ENCODE measurements around the gene EHD4.

The EHD4 gene

GRCh38 chr15:41933771-41934170, 38.6 kb downstream of the EHD4 start:
- DNase-seq = no peak

DNA sequence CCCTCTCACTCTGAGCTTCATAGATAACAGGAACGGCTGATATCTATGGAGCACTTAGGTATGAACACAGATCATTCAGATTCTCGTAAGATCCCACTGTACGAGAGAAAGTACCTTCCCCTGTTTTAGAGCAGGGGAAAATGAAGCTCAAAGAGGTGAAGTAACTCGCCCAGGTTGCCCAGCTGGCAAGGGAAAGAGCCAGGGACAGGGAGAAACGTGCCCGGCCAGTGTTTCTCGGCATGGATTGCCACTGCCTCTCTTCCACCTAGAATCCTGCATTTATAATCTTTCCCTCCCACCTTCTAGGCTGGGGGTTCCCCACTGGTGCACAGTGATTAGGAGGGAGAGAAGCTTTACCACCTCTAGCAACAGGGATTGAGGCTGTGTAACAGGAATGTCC, 39.0 kb downstream of the EHD4 start:
- no peak for DNase-seq

- DNase-seq = no peak
Measured at GRCh38 chr15:41932511-41933289, 39.7 kb downstream of the EHD4 start.

DNA sequence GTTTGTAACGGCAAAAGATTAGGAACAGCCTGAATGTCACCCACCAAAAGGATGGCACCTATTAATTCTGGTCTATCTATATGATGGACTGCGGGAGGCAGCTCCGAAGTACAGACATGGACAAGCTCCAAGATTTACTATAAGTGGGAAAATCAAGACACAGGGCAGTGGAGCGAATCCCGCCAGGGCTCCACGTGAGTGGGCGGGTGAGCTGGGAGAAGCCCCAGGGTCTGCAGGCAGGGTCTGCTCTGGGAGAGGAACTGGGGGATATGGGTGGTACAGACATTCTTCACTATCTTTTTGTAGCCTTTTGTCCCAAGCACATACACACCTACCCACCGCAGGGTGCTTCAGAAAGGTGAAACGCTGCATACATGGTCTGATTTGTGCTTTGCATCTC, 40.3 kb downstream of the EHD4 start:
- no peak for DNase-seq

DNA sequence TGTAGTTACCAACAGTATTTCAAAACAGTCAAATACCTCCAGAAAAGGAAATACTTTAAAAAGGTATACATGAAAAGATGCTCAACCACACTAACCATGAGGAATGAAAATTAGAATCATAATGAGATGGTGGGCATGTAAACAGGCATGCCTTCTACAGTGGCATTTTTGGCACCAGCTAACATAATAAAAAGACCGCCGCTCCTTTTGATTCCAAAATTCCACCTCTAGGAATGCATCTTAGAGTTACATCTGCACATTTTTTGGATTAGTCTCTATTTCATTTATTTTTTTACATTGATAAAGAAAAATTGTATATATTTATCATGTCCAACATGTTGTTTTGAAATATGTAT, 41.5 kb downstream of the EHD4 start:
- DNase-seq = no peak

GRCh38 chr15:41930221-41930866, 42.0 kb downstream of the EHD4 start:
- no peak for DNase-seq

DNA sequence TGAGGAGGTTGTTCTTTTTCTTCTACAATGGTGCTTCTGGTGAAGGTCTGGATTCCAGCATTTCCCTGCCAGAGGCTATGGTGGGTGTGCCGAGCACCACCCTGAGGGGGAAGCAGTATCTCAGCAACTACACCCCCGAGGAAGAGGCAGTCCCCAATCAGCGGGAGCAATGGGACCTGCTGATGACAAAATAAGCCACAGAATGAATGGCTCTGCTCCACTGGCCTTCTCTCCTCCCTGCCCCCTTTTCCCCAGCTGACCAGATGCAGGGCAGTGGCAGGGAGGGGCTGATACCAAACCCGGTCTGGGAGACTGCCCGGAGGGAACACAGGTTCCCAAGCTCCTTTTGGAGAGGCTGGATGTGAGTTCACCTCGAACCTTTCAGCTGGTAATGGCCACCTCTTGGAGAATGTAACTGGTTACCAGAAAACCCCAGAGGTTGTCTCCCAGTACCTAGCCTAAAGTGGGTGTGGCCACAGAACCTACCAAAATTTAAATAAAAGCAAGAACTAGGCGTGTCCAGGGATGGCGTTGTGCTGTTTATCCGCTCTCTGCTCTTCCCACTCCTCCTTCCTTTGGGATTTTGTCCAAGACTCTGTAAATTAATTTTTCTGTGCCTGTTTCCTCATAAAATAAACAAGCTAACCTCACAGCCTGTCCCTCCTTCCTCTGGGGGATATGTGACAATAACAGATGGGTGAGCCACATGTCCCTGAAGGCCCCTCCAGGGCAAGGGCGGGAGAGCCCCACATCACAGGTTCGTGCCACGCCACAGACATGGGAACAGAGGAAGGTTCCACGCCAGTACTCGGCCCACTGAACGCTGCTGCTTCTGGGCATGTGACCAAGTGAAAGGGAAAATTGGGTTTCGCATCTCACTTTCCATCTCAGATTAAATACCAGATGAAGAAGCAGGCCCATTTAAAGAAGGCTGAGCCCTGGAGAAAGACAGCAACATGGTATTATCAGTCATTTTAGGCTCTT, 43.4 kb downstream of the EHD4 start:
- no peak for DNase-seq

DNA sequence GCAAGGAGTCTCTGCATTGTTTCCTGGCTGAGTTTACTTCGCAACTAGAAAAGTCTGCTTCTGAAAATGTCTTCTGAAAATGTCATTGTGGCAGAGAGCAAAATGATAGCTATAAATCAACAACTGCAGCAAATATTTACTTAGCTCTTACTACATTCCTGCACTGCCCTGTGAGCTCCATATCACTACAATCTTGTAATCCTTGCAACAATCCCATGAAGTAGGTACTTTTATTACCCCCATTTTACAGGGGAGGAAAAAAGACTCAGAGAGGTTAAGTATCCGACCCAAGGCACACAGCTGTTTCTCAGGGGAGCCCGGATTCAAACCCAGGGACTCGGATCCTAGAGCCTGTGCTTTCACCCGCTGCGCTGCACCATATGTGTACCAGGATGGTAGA, 44.3 kb downstream of the EHD4 start:
- no peak for DNase-seq

DNA sequence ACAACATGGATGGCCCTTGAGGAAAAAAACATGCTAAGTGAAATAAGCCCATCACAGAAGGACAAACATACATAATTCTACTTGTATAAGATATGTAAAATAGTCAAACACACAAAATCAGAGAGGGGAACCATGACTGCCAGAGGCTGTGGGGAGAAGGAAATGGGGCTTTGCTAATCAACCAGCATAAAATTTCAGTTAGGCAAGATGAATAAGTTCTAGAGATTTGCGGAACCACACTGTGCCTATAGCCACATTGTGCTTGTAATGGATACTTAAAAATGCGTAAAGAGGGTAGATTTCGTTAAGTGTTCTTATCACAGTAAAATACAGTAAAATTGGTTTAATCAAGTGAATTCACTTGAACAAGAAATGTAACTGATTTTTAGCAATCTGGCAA, 44.8 kb downstream of the EHD4 start:
- no peak for DNase-seq

GRCh38 chr15:41926185-41927056, 45.9 kb downstream of the EHD4 start:
- no peak for DNase-seq

- DNase-seq = no peak
Measured at GRCh38 chr15:41925086-41925608, 47.2 kb downstream of the EHD4 start.

- no peak for DNase-seq
Measured at GRCh38 chr15:41923401-41923997, 48.9 kb downstream of the EHD4 start.

DNA sequence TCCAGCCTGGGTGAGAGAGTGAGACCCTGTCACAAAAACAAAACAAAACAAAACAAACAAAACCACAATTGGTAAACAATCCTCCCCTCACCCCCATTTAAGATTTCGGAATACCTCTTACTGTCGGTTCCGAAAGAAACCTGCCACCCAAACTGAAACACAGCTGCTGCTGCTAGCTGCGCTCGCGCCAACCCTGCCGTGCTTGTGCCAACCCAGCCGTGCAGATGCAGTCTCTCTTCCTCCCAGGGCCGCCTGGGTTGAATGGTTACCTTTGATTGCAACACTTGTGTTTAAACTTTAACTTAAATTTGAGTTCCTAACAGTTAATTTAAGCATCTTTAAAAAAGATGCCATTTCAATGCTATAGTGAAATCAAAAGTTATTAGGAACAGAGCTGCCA, 50.0 kb downstream of the EHD4 start:
- no peak for DNase-seq

DNA sequence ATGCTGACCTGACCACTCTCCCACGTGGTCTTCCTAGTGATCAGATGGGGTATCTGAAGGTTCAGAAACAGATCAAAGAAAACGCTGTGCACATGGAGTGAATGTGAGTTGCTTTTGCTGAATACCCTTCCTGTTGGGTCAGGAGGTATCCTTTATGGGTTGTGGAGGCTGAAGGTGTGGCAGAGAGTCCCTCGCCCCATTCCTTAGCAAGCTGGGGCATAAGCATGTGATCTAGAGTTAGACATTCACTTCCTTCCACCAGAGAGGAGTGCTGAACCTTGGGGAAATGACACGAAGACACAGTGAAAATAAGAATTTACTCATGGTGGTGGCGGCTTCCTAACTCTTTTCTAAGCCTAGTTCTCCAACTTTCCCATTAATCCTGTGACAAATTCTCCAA, 50.7 kb downstream of the EHD4 start:
- no peak for DNase-seq

DNA sequence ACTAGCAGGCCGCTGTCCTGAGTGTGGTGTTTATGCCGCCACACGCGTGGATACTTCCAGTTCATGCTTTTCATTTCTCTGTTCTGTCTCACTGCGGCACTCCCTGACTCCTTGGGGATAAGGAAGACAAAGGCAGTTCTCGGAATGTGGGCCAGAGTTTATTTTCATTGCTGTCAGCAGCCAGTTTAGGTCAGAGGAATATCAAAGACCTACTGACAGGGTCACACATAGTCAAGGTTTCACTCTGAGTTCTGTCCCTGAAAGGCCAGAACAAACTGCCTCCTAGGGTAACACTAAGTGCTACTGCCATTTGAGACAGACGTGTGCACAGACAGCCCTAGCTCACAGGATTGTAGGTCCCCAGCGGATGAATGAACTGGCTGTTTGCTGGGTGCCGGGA, 51.2 kb downstream of the EHD4 start:
- DNase-seq = no peak

DNA sequence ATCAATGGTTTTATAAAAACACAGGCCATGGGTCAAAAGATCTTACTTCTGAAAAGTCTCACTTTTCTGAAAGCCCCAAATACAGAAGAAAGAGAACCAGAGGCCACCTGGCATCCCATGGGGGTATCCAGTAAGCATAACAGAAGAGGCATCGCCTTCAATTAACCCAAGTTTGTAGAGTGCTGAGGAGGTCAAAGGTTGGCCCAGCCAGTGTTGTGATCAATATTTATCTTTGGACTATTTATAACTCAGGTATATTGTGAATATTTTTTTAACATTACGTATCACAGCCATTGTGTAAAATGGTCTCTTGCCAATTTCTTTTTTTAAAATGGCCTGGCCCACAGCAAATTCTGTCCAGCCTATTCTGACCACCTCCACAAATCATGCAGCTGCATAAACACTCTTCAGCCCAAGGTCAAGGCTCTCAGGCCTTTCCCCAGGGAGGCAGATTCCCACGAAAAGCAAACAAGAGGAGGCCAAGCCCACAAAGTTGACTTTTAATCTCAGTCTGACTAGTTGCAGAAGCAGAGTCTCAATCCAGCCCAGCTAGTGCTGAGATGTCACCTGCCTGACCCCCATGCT, 52.3 kb downstream of the EHD4 start:
- no peak for DNase-seq

DNA sequence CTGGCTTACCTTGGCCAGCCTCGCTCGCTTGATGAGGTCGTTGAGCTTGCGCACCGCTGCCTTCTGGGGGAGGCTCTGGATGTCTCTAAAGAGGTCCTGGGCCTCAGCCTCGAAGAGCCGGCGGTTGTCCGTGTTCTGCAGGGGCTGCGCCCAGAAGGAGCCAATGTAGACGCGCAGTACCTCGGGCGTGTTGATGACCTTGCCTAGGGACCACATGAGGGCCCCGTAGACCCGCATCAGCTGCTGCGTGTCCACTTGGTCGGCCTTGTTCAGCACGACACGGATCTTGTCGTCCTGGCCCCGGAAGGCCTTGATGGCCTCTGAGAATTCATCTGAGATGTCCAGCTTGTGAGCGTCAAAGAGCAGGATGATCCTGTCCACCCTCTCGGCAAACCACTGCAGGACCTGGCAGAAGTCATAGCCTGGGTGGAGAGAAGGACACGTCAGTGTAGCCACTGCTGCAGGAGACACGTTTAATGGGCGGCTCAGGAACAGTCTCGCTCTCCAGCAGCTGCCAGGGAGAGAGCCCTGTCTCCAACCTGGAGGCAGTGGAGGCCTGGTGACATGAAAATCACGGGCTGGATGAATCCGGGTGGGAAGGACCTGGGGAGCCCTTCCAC, 53.0 kb downstream of the EHD4 start:
- no peak for DNase-seq

DNA sequence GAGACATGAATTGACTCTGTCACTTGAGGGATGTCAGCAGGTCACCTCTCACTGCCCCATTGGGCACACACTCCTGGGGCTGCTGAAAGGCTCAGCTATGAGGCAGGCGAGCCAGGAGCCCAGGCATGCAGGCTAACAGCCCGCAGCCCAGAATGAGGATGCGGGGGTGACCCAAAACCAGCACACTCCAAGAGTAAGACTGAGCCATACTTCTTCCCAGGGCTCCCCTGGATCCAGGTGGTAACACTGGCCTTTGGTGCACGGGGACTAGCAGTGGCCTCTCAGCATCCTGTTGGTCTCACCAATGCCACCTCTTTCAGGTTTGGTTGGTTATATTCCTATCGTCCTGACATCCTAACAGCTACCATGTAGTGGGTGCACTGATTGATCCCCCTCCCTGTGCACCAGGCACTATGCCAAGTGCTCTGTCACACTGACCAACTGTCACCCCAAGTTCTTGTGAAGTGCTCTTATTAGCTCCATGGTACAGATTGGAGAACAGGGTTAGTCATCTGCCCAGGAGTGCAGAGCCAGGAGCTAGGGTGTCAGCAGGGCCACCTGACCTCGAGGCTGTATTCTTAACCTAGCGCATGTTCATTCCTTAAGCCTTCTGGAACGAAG, 53.7 kb downstream of the EHD4 start:
- no peak for DNase-seq

- no peak for DNase-seq
Measured at GRCh38 chr15:41917767-41918430, 54.5 kb downstream of the EHD4 start.

Measured in effector CD4-positive, alpha-beta T cell (primary cell).